HG02610 (cell line): ENCODE measurements around the gene BDNF.
"Not testable (repeated sequence)": the region's sequence is repeated elsewhere in the genome, so short reads cannot be mapped to it uniquely, and the experiment has no call there.

Experiments used
- ATAC-seq: cut with Tn5 transposase; IDR thresholded peaks from one replicate; pipeline ENCODE4 v1.9.1; 2021; ENCODE audit warnings: mild to moderate bottlenecking, moderate library complexity; ENCODE audit not compliant: unreplicated experiment

The BDNF gene

GRCh38 chr11:27700351-27701301 lies at the start of gene BDNF:
Gene BDNF (minus strand): TSS chr11:27700455. CDS start chr11:27658564, 41,891 bp downstream.
- ATAC-seq = no peak

- no peak for ATAC-seq
Measured at GRCh38 chr11:27740362-27741013, 40.2 kb upstream of the BDNF start.

DNA sequence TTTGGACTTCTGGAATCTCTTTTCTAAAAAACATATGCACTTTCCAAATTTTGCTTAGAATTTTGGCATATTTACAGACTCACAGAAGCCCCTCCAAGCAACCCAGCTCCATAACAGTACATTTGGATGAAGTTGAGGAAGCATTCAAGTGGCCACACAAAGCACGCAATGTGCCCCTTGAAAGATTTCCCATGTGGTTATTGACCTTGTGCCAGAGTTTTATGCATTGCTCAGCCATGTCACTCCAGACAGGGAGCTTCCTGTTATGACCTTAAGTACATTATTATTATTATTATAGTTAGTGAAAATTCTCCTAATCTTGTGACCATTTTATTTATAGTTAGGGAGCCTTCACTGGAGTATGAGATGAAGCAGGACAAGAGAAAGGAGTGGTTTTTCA lies 35.0 kb upstream of the BDNF start:
- ATAC-seq = no peak

- not testable (repeated sequence) for ATAC-seq
Measured at GRCh38 chr11:27731803-27732202, 31.5 kb upstream of the BDNF start.

DNA sequence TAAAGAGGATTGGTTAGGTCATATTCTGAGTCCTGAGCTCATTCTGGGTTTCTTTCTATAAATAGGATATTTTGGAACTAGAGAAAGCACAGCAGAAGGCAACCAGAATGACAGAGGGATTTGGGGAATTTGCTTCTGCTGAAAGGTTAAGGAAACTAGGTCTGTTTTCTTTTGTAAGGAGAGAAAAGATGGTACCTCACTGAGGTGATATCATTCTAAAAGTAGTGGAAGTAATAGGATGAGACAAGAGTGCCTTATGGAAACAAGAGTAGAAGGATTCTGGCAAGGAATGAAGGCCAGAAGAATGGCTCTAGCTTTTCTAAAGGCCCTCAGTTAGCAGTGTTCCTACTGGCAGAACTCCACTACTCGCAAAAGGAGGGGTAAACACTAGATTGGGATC lies 26.7 kb upstream of the BDNF start:
- ATAC-seq = no peak

- ATAC-seq = no peak
Measured at GRCh38 chr11:27723687-27724086, 23.4 kb upstream of the BDNF start.

DNA sequence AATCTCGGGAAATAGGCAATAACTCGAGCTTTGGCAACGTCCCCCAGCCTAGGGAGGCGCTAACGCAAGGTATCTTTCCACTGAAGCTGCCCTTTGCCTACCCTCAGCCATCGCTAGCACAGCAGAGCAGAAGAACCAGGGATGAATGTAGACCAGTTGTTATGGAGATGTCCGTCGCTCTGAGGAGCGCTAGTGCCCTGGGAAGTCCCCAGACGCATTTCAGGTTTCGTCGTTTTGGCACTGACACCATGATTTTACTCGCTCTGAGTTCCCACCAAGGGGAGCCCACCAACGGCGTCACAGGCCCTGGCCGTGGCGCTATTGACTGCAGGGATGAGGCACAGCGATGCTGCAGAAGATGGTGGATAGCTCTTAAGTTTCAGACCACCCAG lies 22.7 kb upstream of the BDNF start:
- no peak for ATAC-seq

- ATAC-seq = no peak
Measured at GRCh38 chr11:27722117-27722952, 22.1 kb upstream of the BDNF start.

DNA sequence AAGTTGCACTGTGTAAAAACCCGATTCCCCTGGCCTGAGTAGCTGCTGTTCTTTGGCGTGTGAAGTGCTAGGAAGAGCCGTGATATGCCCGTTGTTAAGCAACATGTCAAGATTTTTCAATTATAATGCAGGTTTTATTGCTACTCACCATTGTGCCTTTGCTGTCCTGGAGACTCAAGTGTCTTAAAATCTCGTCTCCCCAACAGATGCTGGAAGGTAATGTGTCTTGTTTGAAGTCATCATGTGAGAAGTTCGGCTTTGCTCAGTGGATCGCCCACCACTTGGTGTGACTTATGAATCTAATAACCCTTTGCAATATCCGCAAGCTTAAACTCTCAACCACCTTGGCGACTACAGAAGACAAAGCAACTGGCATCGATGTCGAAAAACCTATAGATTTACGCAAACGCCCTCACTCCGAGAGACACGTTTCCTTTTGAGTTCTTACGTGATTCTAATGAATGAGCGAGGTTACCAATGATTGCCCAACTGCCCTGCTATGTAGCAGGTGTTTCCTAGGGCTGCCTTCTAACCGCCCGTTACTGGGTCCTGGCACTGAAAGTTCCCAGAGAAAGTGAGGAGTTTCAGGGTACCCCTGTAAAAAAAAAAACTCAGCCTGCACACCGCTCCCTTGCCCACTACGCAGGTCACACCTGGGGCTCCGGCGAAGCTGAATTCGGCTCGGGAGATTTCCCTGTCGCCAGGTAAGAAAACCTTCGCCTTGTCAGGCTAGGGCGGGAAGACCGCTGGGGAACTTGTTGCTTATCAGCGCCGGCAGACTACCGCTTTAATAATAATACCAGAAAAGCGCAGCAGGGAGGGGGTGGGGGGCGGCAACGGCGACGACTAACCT lies 21.2 kb upstream of the BDNF start:
- no peak for ATAC-seq

- no peak for ATAC-seq
Measured at GRCh38 chr11:27720277-27720830, 20.1 kb upstream of the BDNF start.

DNA sequence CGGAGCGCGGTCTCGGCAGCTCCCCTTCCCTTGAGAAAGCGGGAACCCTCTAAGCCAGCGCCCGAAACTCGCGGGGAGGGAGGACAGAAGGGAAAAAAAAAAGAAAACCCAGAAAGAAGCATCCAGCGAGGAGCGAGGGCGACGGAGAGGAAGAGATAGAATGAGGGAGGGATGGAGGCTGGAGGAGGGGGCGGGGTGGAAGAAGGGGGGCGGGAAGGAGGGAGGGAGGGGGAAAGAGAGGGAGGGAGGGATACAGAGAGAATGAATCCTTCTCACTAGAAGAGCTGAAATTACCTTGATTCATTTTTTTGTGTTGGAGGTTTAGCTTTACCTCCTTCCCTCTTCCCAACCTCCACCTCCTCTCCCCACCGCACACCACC lies 19.3 kb upstream of the BDNF start:
- ATAC-seq = no peak

GRCh38 chr11:27718863-27719545 lies 18.7 kb upstream of the BDNF start:
- ATAC-seq = no peak

GRCh38 chr11:27718346-27718862 lies 18.1 kb upstream of the BDNF start:
- no peak for ATAC-seq

DNA sequence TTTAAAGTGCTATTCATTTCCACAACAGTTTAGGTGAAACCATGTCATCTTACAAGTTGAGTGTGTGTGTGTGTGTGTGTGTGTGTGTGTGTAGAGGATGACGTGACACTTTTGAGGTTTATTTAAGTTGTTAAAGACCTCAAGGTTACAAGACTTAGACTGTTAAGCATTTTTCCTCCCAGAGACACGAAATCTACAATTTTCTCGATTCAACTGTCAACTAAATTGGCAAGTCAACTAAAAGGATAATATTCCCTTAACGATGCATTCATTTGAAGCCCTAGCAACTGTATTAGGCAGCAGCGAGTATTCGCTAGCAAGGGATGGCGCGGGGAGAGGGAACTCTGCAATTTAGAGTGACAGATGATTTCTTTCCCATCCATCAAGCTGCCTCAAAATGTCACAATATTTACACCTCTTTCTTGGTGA lies 17.6 kb upstream of the BDNF start:
- no peak for ATAC-seq

- ATAC-seq = no peak
Measured at GRCh38 chr11:27717377-27717776, 17.1 kb upstream of the BDNF start.

DNA sequence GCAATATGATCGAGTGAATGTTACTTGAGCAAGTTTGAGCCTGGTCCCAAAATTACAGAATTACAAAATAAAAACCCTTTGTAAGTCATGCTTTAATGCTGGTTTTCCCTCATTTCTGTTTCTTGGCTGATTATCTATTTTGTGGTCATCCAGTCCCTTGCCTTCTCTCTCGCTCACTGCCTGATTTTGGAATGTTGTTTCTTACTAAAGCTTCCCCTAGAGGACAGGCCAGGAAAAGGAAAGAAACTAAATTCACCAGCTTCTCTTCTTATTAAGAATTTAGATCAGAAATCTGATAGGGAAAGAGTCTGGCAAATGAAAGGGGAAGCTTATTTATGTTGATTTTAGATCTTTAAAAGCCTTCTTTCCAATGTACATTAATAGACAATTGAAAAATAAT lies 16.6 kb upstream of the BDNF start:
- ATAC-seq = no peak

DNA sequence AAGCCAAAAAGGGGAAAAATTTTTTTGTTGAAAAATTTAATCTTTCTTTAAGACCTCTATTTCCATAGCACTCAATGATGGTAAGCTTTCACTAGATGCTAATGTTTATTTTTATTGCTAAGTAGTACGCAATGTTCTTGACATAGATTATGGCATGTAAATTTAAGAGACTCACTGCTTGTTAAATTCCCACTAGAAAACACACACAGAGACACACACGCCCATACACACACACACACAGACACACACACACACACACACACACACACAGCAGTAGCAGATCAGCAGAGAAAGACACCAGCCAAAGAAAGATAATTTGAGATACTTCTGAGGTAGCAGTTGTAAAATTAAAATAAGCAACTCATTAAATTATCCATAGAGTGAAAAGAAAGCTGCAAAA lies 16.0 kb upstream of the BDNF start:
- no peak for ATAC-seq

GRCh38 chr11:27711725-27712124 lies 11.5 kb upstream of the BDNF start:
- ATAC-seq = no peak

GRCh38 chr11:27710536-27710935 lies 10.3 kb upstream of the BDNF start:
- ATAC-seq = no peak
